H1 (cell line): ENCODE measurements around the gene RAD9A. TPM values are rescaled to one million over a fixed set of nuclear protein-coding genes. Genes with fewer than 3 reads are reported as not detected.

ENCODE experiments used
- CTCF ChIA-PET: fragments of 300-600 bp; sonication (Branson Sonifier 250); formaldehyde crosslinking; loops from one replicate; lab custom pipeline; 2021; ENCODE audit not compliant: partially characterized antibody; lab: Charles Lee
- POLR2A ChIA-PET: fragments of 300-600 bp; sonication (Branson Sonifier 250); formaldehyde crosslinking; loops from one replicate; lab custom pipeline; 2021; ENCODE audit warnings: inconsistent platforms; ENCODE audit not compliant: partially characterized antibody; lab: Charles Lee
- DNase-seq, 2 experiments: peaks; one replicate each; pipeline versions ENCODE4 v3.0.0 to v3.0.0-alpha.2; 2010 to 2022; ENCODE audit warnings: low spot score in 2 of 2, low read depth in 1 of 2, mixed read lengths in 1 of 2
- FAIRE-seq: peaks from 2 replicates; lab custom pipeline; 2011; peaks lifted over from hg19 to GRCh38; lab: Jason Lieb, UNC
- H2AFZ ChIP-seq: 2 replicates; pipeline ENCODE4 v1.8.1; 2012; ENCODE audit warnings: low read length, inconsistent platforms
- H2AK5ac ChIP-seq: 2 replicates; pipeline ENCODE4 v1.6.1; 2013; ENCODE audit warnings: low read depth, low read length
- H2BK120ac ChIP-seq: replicated peaks from 2 replicates; pipeline ENCODE3; 2013; ENCODE audit warnings: low read depth, low read length, inconsistent platforms
- H2BK12ac ChIP-seq: 2 replicates; pipeline ENCODE4 v1.6.1; 2013; ENCODE audit warnings: low read depth, low read length
- H2BK15ac ChIP-seq: 2 replicates; pipeline ENCODE4 v1.6.1; 2013; ENCODE audit warnings: low read length
- H2BK20ac ChIP-seq: 2 replicates; pipeline ENCODE4 v1.6.1; 2013; ENCODE audit warnings: low read length
- H2BK5ac ChIP-seq: 2 replicates; pipeline ENCODE4 v1.6.1; 2013; ENCODE audit warnings: low read depth, low read length
- H3K14ac ChIP-seq: 2 replicates; pipeline ENCODE4 v1.6.1; 2013; ENCODE audit warnings: inconsistent platforms; ENCODE audit not compliant: insufficient read length
- H3K18ac ChIP-seq: 2 replicates; pipeline ENCODE4 v1.6.1; 2013; ENCODE audit warnings: low read length; ENCODE audit errors: extremely low read depth
- H3K23ac ChIP-seq: 2 replicates; pipeline ENCODE4 v1.6.1; 2013; ENCODE audit warnings: inconsistent platforms; ENCODE audit not compliant: insufficient read length
- H3K23me2 ChIP-seq: 2 replicates; pipeline ENCODE4 v1.6.1; 2013; ENCODE audit warnings: low read depth, low read length
- H3K27ac ChIP-seq: 2 replicates; pipeline ENCODE4 v1.6.1; 2011; ENCODE audit warnings: low read depth, low read length, inconsistent platforms
- H3K27me3 ChIP-seq, 4 experiments: replicated peaks in 1 of 4; 1 replicate in 1 of 4; 2 replicates in 3 of 4; pipeline versions ENCODE4 v1.6.1 to v1.8.1; 2011 to 2013; ENCODE audit warnings: low read length in 3 of 4, mild to moderate bottlenecking in 3 of 4, inconsistent platforms in 2 of 4, mixed read lengths in 2 of 4, moderate library complexity in 1 of 4; ENCODE audit not compliant: control insufficient read depth in 3 of 4, insufficient read depth in 3 of 4; ENCODE audit errors: extremely low read depth in 1 of 4
- H3K36me3 ChIP-seq, 4 experiments: 2 replicates each; pipeline versions ENCODE4 v1.6.1 to v1.8.1; 2011 to 2013; ENCODE audit warnings: mild to moderate bottlenecking in 4 of 4, low read length in 3 of 4, moderate library complexity in 2 of 4, control low read depth in 1 of 4, inconsistent platforms in 1 of 4; ENCODE audit not compliant: insufficient read depth in 4 of 4, control insufficient read depth in 2 of 4
- H3K4ac ChIP-seq: replicated peaks from 2 replicates; pipeline ENCODE3; 2013; ENCODE audit warnings: low read length, low read depth, mixed read lengths, inconsistent platforms; ENCODE audit not compliant: insufficient read length
- H3K4me1 ChIP-seq, 4 experiments: replicated peaks in 1 of 4; 1 replicate in 1 of 4; 2 replicates in 3 of 4; pipeline versions ENCODE4 v1.6.1 to v1.8.1; 2011 to 2013; ENCODE audit warnings: low read length in 3 of 4, inconsistent platforms in 2 of 4, mixed read lengths in 1 of 4; ENCODE audit not compliant: insufficient read depth in 4 of 4, control insufficient read depth in 3 of 4
- H3K4me2 ChIP-seq, 2 experiments: 2 replicates each; pipeline versions ENCODE4 v1.6.1 to v1.8.1; 2011 to 2013; ENCODE audit warnings: low read depth in 2 of 2, low read length in 2 of 2, control low read depth in 1 of 2, inconsistent platforms in 1 of 2, mild to moderate bottlenecking in 1 of 2; ENCODE audit not compliant: insufficient read depth in 1 of 2
- H3K4me3 ChIP-seq, 4 experiments: fragments of 200-600, 300-600 bp in 1 of 4; sonication (generic), shearing (Covaris generic), sonication (Bioruptor Twin) in 1 of 4; 2 replicates each; pipeline versions ENCODE4 v1.5.1 to v1.8.1; 2011 to 2016; ENCODE audit warnings: low read length in 4 of 4, low read depth in 3 of 4, control low read depth in 2 of 4, inconsistent platforms in 2 of 4, mild to moderate bottlenecking in 2 of 4, mixed read lengths in 1 of 4, moderate library complexity in 1 of 4; ENCODE audit not compliant: insufficient read depth in 2 of 4; ENCODE audit errors: extremely low read depth in 1 of 4
- H3K56ac ChIP-seq: replicated peaks from 2 replicates; pipeline ENCODE3; 2013; ENCODE audit warnings: low read depth, mild to moderate bottlenecking, mixed read lengths, low read length, inconsistent platforms; ENCODE audit not compliant: insufficient read length
- H3K79me1 ChIP-seq: 2 replicates; pipeline ENCODE4 v1.6.1; 2013; ENCODE audit warnings: low read depth, low read length, control low read depth
- H3K79me2 ChIP-seq, 2 experiments: 2 replicates each; pipeline versions ENCODE4 v1.6.1 to v1.8.1; 2012 to 2013; ENCODE audit warnings: low read length in 2 of 2, mild to moderate bottlenecking in 2 of 2, inconsistent platforms in 1 of 2; ENCODE audit not compliant: insufficient read depth in 2 of 2, control insufficient read depth in 1 of 2
- H3K9ac ChIP-seq, 4 experiments: replicated peaks in 1 of 4; 1 replicate in 1 of 4; 2 replicates in 3 of 4; pipeline versions ENCODE4 v1.6.1 to v1.8.1; 2011 to 2013; ENCODE audit warnings: low read depth in 3 of 4, low read length in 3 of 4, control low read depth in 2 of 4, mild to moderate bottlenecking in 2 of 4, moderate library complexity in 2 of 4, inconsistent platforms in 1 of 4; ENCODE audit errors: extremely low read depth in 1 of 4
- H3K9me3 ChIP-seq, 2 experiments: 2 replicates each; pipeline versions ENCODE4 v1.6.1 to v1.8.1; 2012 to 2013; ENCODE audit warnings: mild to moderate bottlenecking in 2 of 2, moderate library complexity in 2 of 2, control low read depth in 1 of 2, inconsistent platforms in 1 of 2, low read depth in 1 of 2, low read length in 1 of 2, mixed read lengths in 1 of 2; ENCODE audit not compliant: insufficient read depth in 2 of 2
- H4K20me1 ChIP-seq, 2 experiments: replicated peaks in 1 of 2; 2 replicates each; pipeline versions ENCODE3 to v1.8.1; 2011 to 2013; ENCODE audit warnings: inconsistent platforms in 2 of 2, low read length in 2 of 2, mild to moderate bottlenecking in 1 of 2; ENCODE audit not compliant: insufficient read depth in 2 of 2, control insufficient read depth in 1 of 2
- H4K5ac ChIP-seq: 2 replicates; pipeline ENCODE4 v1.6.1; 2013; ENCODE audit warnings: low read length, low read depth, mixed read lengths, inconsistent platforms; ENCODE audit not compliant: insufficient read length
- H4K8ac ChIP-seq: 2 replicates; pipeline ENCODE4 v1.8.0; 2013; ENCODE audit warnings: mild to moderate bottlenecking, moderate library complexity, low read length, inconsistent platforms; ENCODE audit not compliant: insufficient read depth; ENCODE audit errors: extremely low read depth
- H4K91ac ChIP-seq: replicated peaks from 2 replicates; pipeline ENCODE3; 2013; ENCODE audit warnings: low read length, mixed read lengths, inconsistent platforms; ENCODE audit not compliant: insufficient read length
- BACH1 ChIP-seq: IDR thresholded peaks from 2 replicates; pipeline ENCODE4 v1.6.1; 2012; ENCODE audit warnings: low read length, improper control_type of control experiment
- BRCA1 ChIP-seq: IDR thresholded peaks from 2 replicates; pipeline ENCODE4 v1.6.1; 2012; ENCODE audit warnings: low read depth, low read length, improper control_type of control experiment
- CHD1 ChIP-seq: IDR thresholded peaks from 2 replicates; pipeline ENCODE4 v1.6.1; 2012; ENCODE audit warnings: low read depth, low read length, improper control_type of control experiment
- CREB1 ChIP-seq: IDR thresholded peaks from 2 replicates; pipeline ENCODE4 v1.6.1; 2012; ENCODE audit warnings: inconsistent platforms
- E2F6 ChIP-seq: IDR thresholded peaks from 2 replicates; pipeline ENCODE4 v1.6.1; 2012; ENCODE audit warnings: inconsistent platforms
- EGR1 ChIP-seq: IDR thresholded peaks from 2 replicates; pipeline ENCODE4 v1.6.1; 2011; ENCODE audit warnings: low read depth, low read length, borderline replicate concordance
- JUND ChIP-seq: IDR thresholded peaks from 2 replicates; pipeline ENCODE4 v1.6.1; 2011; ENCODE audit warnings: mild to moderate bottlenecking, improper control_type of control experiment, low read length
- PHF8 ChIP-seq: fragments of 200-600 bp; sonication (generic); conservative IDR thresholded peaks from 2 replicates; pipeline ENCODE4 v1.7.1; 2012; ENCODE audit warnings: low read depth, mild to moderate bottlenecking, inconsistent platforms, low read length, moderate library complexity
- RFX5 ChIP-seq: IDR thresholded peaks from 2 replicates; pipeline ENCODE4 v1.6.1; 2011; ENCODE audit warnings: low read depth, low read length, improper control_type of control experiment, borderline replicate concordance
- SUZ12 ChIP-seq: fragments of 200-600 bp; sonication (generic); IDR thresholded peaks from 2 replicates; pipeline ENCODE4 v1.6.1; 2012; ENCODE audit warnings: mild to moderate bottlenecking, inconsistent platforms, low read length, moderate library complexity, mixed read lengths
- TCF12 ChIP-seq: IDR thresholded peaks from 2 replicates; pipeline ENCODE4 v1.6.1; 2011; ENCODE audit warnings: low read depth, mild to moderate bottlenecking, low read length
- WGBS, 2 experiments: shearing (Covaris generic) in 1 of 2; methylation state at CpG; one replicate each; pipeline versions ENCODE4 v1.1.6 to v1.1.7; 2013 to 2015; ENCODE audit warnings: low lambda C conversion rate in 2 of 2, mixed read lengths in 2 of 2, inconsistent platforms in 1 of 2, low coverage in 1 of 2, missing lambda C conversion rate in 1 of 2; ENCODE audit not compliant: insufficient replicate concordance in 2 of 2, insufficient coverage in 1 of 2, insufficient read length in 1 of 2; ENCODE audit errors: extremely low coverage in 1 of 2, missing lambda C conversion rate in 1 of 2; 5-methylcytosine and 5-hydroxymethylcytosine counted together
- polyA plus RNA-seq, 7 experiments: library from polyadenylated mRNA; depleted of rRNA in 3 of 7; stranded (reverse) in 5 of 7; unstranded in 2 of 7; fragments of >200 nt in 5 of 7; fragments of 200-250 nt in 2 of 7; gene quantifications; 1 replicate in 5 of 7; 2 replicates in 1 of 7; 4 replicates in 1 of 7; pipeline versions ENCODE4 v1.2.1 to v1.2.3, GENCODE V29; 2011 to 2013; ENCODE audit warnings: missing spikeins in 2 of 7, mixed read lengths in 2 of 7
- total RNA-seq: library from RNA; stranded (reverse); fragmentation: NEBNext Ultra II Directional; extraction: Animal tissue kit (Norgen Biotek cat#: 25700); gene quantifications from 2 replicates; pipeline ENCODE4 v1.2.1, GENCODE V29; 2021

RAD9A gene
- total and polyA plus RNA-seq, 2 of the 8 experiments (the other 6 are each of a cell fraction or from before 2014, with no cell fraction given) = 22.2 to 25.5 TPM

GRCh38 chr11:67349036-67349435 lies 42.8 kb upstream of the RAD9A start:
- Histone ChIP-seq H3K23ac (no peak overlapping the region), H4K91ac (no peak overlapping the region), H2BK120ac (no peak overlapping the region), H3K9ac (no peak overlapping the region), H4K5ac (no peak overlapping the region), H3K4me3 (no peak overlapping the region), H2BK20ac (no peak overlapping the region), H3K18ac (no peak overlapping the region), H3K56ac (no peak overlapping the region), H4K20me1 (peaks cover 0 to 3% of the 10 kb centered on the region in 2 experiments), H3K4me1 (peaks cover 0 to 9% (median 8%) of the 10 kb centered on the region in 4 experiments; a peak in 6 of 7 replicates), H3K4ac (no peak overlapping the region), H3K23me2 (peaks cover 8% of the 10 kb centered on the region; the same call in 1 of the 2 replicates), H2BK5ac (no peak overlapping the region), H3K4me2 (no peak overlapping the region), H2AFZ (no peak overlapping the region), H3K79me1 (peaks cover 2% of the 10 kb centered on the region; the same call in 1 of the 2 replicates), H3K79me2 (no peaks in the 10 kb centered on the region), H3K27me3 (no peaks in the 10 kb centered on the region), H3K36me3 (no peaks in the 10 kb centered on the region), H2BK15ac (no peak overlapping the region), H2BK12ac (no peak overlapping the region), H3K14ac (no peak overlapping the region), H3K27ac (no peak overlapping the region), H4K8ac (no peak overlapping the region), H2AK5ac (no peak overlapping the region), H3K9me3 (no peaks in the 10 kb centered on the region)
- 69% methylated on average over 5 of the region's 5 CpGs; no CpG with 5 or more reads in 1 of the 2 experiments for WGBS, 2 experiments
- no peak for DNase-seq
- FAIRE-seq = no peak
- no peak for TF ChIP-seq CHD1
- TF ChIP-seq PHF8 = no peak
- no peak for TF ChIP-seq CREB1
- no peak for TF ChIP-seq BACH1
- no peak for TF ChIP-seq E2F6
- no peak for TF ChIP-seq BRCA1
- TF ChIP-seq RFX5 = no peak
- TF ChIP-seq TCF12 = no peak
- TF ChIP-seq SUZ12 = no peak
- TF ChIP-seq EGR1 = no peak
- no peak for TF ChIP-seq JUND
- ChIA-PET POLR2A (no interaction called here), CTCF (interaction anchor here (0.7 to 20.0 kb wide), 6 partner anchors 10 to 267 kb away, joined by 3 to 1305 read pairs (median 33); partner anchors contain the start of genes CLCF1 and RAD9A)
